HG03469 (cell line): ENCODE measurements around the gene PARVG.

Experiments used
- ATAC-seq: cut with Tn5 transposase; IDR thresholded peaks from one replicate; pipeline ENCODE4 v1.9.1; 2021; ENCODE audit warnings: mild to moderate bottlenecking, moderate library complexity, moderate number of reproducible peaks; ENCODE audit not compliant: unreplicated experiment

PARVG gene

GRCh38 chr22:44193535-44193891 lies 12.8 kb downstream of the PARVG start:
- no peak for ATAC-seq

DNA sequence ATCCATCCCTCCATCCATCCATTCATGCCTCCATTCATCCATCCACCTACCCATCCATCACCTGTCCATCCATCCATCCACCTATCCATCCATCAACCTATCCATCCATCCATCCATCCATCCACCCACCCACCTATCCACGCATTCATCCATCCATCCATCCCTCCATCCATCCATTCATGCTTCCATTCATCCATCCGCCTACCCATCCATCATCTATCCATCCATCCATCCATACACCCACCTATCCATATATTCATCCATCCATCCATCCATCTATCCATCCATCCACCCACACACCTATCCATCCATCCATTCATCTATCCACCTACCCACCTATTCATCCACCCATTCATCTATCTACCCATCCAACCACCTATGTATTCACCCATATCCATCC lies 13.8 kb downstream of the PARVG start:
- ATAC-seq: no peak

- ATAC-seq: no peak
These were observed 14.6 kb downstream of the PARVG start for GRCh38 chr22:44195189-44195871.

DNA sequence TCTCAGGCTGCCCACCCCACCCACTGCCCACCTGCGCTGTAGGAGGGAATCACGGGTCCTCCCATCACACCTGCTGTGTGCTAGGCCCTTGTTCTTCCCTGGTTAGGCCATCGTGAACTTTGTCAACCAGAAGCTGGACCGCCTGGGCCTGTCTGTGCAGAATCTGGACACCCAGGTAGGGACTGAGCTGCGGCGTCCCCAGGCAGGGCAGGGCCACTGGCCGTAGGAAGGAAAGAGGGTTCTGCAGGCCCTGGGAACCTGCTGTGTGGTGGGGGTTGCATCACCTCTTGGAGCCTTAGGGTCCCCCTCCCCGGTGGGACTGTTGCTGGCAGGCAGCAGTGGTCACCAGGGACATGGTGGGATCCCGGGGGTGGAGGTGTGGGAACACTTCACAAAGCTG lies 15.5 kb downstream of the PARVG start:
- no peak for ATAC-seq

- ATAC-seq: no peak
These were observed 16.0 kb downstream of the PARVG start for GRCh38 chr22:44196731-44197131.

GRCh38 chr22:44197271-44197670 lies 16.5 kb downstream of the PARVG start:
- ATAC-seq: no peak

- ATAC-seq: no peak
These were observed 18.4 kb downstream of the PARVG start for GRCh38 chr22:44199164-44199563.

GRCh38 chr22:44199866-44200265 lies 19.1 kb downstream of the PARVG start:
- no peak for ATAC-seq

GRCh38 chr22:44200451-44200850 lies 19.7 kb downstream of the PARVG start:
- no peak for ATAC-seq

DNA sequence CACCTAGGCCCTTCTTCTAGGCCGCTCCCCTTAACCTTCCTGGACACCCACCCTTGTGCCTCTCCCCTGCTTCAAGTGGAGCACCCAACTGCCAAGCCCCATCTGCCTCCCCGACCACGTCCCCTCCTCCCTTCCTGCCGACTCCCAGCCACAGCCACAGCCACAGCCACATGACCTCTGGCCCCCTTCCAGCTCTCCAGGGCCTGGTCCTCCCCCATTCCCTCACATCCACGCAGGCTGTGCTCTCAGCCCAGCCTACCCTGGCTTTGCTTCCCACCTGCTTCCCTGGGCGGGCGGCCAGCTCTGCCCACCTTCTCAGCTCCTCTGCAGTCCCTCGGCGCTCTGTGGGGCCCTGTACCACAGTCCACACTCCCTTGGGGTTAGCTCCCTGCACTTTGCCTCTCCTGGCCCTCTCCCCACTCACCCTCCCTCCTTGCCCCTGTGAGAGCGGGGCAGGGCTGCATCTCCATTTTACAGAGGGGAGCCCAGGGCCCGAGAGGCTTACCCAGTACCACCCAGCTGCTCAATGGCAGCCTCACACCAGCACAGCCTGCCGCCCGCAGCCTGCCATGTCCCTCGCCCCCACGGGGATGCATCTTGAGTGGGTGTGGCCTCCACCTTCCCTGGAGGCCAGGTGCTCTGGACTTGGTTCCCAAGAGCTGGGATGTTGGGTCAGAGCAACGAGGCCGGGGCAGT lies 20.3 kb downstream of the PARVG start:
- no peak for ATAC-seq

DNA sequence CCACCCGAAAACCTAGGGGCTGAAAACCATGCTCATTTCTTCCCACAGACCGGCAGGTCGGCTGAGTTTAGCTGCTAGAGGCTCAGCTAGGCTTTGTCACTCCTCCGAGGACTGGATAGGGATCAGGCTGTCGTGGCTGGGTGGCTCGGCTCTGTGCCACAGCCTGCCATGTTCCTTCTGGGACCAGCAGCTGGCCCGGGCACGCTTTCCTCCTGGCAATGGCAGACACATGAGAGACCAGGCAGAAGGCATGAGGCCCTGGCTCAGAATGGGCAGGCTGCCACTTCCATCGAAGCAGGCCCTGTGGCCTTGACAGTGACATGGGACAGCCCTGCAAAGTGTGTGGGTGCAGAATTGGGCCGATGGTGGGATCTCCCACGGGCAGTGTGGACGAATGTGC lies 20.9 kb downstream of the PARVG start:
- ATAC-seq: no peak

GRCh38 chr22:44202261-44202789 lies 21.6 kb downstream of the PARVG start:
- ATAC-seq: no peak

DNA sequence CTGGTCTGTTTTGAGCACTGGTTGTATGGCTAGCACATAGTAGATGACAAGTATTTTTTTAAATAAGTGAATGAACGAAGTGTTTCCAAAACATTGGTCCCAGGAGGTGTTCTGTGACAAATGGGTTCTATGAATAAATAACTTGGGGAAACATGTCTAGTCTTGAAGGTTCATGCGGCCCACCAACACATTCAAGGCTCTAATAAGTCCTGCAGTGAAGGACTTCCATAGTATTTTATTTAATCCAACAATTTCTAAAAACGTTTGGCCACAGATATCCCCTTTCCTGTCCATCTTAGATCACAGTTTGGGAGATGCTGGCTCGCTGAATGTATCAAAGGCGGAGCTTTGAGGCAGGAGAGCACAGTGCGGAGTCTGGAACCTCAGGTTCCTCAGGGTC lies 22.5 kb downstream of the PARVG start:
- ATAC-seq: no peak

DNA sequence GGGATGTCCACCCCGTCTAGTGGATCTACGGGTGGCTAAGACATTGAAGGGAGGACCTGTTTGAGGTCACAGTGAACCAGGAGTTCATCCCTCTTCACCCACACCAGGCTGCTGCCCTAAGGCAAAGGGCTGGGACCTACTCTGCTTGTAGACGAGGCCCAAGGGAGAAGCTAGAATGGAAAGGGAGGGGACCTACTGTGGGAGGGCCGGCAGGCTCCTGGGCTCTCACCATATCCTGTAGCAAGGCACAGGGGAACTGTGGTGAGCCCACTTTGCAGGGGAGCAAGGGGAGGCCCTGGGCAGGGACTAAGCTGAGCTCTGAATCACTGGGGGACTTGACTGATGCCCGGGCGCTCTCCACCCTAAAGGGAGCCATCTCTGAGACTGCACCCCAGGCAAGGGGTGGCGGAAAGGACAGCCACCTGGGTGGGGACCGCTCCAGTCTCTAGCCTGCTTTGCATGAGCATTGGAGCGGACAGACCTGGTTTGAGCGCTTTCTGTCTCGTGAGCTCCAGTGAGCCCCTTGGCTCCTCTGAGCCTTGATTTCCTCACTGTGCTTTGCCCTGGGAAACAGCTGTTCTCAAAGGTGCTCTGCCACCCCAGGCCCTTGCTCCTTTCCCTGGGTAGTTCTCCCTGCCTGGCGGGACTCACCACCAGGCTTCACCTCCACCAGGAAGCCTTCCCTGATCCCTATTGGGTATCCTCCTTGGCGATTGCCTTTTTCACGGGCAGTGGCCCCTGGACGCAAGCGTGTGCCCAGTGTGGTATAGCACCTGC lies 24.2 kb downstream of the PARVG start:
- ATAC-seq: no peak

GRCh38 chr22:44205516-44206329 lies 25.0 kb downstream of the PARVG start:
- no peak for ATAC-seq

GRCh38 chr22:44206330-44206645 lies 25.6 kb downstream of the PARVG start:
- ATAC-seq: no peak

- ATAC-seq: no peak
These were observed 26.0 kb downstream of the PARVG start for GRCh38 chr22:44206696-44207095.

- no peak for ATAC-seq
These were observed 26.7 kb downstream of the PARVG start for GRCh38 chr22:44207173-44207980.

GRCh38 chr22:44207981-44208317 lies 27.2 kb downstream of the PARVG start:
- no peak for ATAC-seq

DNA sequence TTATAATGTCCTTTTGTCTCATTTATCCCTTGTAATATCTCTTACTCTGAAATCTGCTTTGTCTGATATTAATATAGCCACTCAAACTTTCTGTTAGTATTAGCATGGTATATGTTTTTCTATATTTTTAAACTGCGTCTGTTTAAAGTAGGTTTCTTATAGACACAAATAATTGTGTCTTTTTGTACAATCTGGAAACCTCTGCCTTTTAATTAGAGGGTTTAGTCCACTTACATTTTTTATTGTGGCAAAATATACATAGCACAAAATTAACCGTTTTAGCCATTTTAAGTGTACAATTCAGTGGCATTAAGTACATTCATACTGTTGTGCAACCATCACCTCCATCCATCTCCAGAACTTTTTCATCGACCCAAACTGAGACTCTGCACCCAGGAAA lies 28.6 kb downstream of the PARVG start:
- no peak for ATAC-seq
